Stimulated activated CD4-positive, alpha-beta T cell treated with anti-CD3 and anti-CD28 coated beads, Interleukin-12 subunit alpha, Interleukin-12 subunit beta, amount 100 ng/mL, for 48 hours (primary cell): Measurements from ENCODE around the gene TAL1.
"Not testable (repeated sequence)": the region's sequence is repeated elsewhere in the genome, so short reads cannot be mapped to it uniquely, and the experiment has no call there.

ENCODE experiments used
- DNase-seq, 3 donors: peaks; one replicate each; pipeline ENCODE4 v3.0.0-alpha.2; 2020; ENCODE audit warnings: low read depth in 2 of 3, low spot score in 1 of 3

TAL1 gene

GRCh38 chr1:47213230-47213963, 18.6 kb downstream of the TAL1 start:
- DNase-seq, result no peak

DNA sequence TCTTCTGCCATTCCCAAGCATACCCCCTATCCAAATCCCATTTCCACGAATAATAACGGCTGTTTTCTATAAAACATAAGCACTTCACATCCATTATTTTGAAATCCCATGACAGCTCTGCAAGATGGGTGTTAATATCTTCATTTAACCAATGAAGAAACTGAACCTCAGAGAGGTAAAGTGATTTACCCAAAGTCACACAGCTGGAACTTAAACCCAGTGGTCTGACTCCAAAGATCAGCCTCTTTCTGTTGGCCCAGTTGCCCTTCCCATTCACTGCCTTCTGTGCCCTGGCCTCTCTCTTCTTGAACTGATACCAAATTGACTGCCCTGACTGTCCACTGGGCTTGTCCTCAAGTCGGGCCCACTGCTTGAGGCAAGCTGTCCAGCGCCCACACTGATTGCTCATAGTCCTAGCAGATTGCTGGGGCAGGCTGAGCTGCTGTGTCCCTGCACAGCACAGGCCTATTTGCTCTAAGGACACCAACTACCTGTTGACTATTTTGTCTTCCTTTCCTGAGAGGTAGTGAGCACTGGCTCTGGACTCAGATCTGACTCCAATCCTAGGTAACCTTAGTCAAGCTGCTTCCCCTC, 19.3 kb downstream of the TAL1 start:
- DNase-seq, result no peak

DNA sequence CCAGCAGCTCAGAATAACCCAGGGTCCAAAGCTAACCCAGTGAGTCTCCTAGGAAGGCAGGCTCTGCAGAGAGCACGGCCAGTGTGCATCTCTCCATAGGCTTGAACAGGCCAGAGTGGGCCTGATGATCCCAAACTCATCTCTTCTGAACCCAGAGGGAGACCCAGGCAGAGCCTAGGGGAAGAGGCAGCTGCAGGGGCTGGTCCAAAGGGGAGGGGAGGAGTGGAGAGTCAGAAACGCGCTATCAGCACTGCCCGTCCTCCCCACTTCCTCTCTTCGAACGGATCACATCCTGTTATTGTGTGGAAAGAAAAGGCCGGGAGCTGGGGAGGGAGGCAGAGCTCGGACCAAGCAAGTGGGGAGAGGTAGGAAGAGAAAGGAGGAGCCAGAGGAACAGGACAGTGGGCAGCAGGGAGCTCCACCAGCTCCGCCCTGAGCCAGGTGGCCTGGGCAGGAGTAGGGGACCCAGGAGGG, 20.2 kb downstream of the TAL1 start:
- no peak for DNase-seq

- DNase-seq, result no peak
Measured at GRCh38 chr1:47210666-47211065, 21.4 kb downstream of the TAL1 start.

GRCh38 chr1:47209725-47210325, 22.2 kb downstream of the TAL1 start:
- no peak for DNase-seq

- DNase-seq, result no peak
Measured at GRCh38 chr1:47209091-47209490, 22.9 kb downstream of the TAL1 start.

- no peak for DNase-seq
Measured at GRCh38 chr1:47208374-47208850, 23.6 kb downstream of the TAL1 start.

GRCh38 chr1:47207803-47208373, 24.1 kb downstream of the TAL1 start:
- no peak for DNase-seq

DNA sequence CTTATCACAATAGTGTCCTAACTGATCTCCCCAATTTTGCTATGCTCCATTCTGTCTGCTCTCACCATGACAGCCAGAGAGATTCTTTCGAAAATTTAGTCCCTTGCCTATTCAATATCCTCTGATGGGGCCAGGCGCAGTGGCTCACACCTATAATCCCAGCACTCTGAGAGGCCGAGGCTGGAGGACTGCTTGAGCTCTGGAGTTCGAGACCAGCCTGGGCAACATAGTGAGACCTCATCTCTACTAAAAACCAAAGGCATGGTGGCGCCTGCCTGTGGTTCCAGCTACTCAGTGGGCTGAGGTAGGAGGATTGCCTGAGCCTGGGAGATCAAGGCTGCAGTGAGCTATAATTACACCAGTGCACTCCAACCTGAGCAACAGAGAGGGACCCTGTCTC, 26.1 kb downstream of the TAL1 start:
- no peak for DNase-seq

DNA sequence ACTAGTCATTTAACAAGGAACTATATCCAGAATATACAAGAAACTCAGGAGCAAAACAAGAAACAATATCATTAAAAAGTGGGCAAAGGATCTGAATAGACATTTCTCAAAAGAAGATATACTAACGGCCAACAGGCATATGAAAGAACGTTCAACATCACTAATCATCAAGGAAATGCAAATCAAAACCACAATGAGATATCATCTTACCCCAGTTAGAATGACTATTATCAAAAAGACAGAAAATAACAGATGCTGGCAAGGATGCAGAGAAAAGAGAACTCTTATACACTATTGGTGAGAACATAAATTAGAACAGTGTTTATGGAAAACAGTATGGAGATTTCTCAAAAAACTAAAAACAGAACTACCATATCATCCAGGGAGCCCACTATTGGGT, 28.5 kb downstream of the TAL1 start:
- DNase-seq, result not testable (repeated sequence)

- no peak for DNase-seq
Measured at GRCh38 chr1:47201179-47201578, 30.8 kb downstream of the TAL1 start.

DNA sequence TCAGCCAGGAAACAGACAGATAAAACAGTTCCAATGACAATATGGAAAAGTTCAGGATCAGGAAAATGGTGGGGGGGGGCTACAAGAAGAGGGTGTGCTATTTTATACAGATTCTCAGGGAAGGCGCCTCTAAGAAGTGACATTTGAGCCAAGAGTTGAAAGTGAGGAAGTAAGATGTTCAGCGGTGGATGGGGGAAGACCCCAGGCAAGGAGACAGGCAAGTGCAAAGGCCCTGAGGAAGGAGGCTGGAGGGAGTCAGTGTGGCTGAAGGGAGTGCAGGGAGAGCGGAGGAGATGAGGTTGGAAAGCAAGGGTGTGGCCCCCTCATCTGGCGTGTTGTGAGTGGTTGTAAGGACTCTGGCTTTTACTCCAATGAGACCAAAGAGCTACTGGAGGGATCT, 33.8 kb downstream of the TAL1 start:
- no peak for DNase-seq

DNA sequence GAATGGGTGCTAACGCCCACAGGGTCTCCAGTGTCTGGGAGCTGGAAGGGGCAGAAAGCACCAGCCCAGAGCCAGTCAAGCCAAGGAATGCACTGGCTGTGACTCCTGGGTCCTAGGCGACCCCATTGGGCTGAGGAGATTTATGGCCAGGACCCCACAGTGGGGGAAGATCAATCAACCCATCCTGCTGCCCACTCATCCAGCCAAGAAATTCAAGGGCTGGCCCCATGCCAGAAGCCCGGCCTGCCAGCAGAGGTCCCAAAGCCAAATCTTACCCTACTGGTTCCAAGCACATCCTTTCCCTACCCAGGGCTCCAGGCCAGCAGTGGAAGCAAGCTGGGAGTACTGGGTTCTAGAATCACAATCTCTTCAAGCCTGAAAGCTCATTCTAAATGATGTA, 35.4 kb downstream of the TAL1 start:
- DNase-seq, result no peak

GRCh38 chr1:47195981-47196380, 36.0 kb downstream of the TAL1 start:
- DNase-seq, result not testable (repeated sequence)

DNA sequence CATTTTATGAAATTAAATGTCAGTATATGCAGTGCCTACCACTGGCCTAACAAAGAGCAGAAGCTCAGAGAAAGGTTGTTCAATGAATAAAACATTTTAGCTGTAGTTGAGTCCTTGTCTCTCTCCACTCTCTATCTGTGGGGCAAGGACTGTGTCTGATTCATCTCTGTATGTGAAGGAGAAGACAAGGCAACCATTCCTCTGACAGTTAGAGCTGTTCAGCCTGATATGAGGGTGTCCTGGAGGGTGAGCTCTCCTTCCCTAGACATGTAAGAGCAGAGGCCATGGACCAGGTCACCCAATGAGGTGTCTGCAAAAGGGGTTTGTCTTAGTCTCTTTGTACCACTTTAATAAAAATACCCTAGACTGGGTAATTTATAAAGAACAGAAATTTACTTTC, 37.7 kb downstream of the TAL1 start:
- DNase-seq, result no peak

DNA sequence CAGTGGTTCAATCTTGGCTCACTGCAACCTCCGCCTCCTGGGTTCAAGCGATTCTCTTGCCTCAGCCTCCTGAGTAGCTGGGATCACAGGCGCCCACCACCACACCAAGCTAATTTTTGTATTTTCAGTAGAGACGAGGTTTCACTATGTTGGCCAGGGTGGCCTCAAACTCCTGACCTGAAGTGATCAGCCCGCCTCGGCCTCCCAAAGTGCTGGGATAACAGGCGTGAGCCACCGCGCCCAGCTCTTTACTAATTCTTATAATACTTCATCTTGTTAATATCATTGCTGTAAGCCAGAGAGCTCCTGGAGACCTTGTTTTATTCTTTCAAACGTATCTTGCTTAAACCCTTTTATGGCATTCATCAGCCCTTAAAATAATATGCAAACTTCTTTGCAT, 38.5 kb downstream of the TAL1 start:
- DNase-seq, result not testable (repeated sequence)

DNA sequence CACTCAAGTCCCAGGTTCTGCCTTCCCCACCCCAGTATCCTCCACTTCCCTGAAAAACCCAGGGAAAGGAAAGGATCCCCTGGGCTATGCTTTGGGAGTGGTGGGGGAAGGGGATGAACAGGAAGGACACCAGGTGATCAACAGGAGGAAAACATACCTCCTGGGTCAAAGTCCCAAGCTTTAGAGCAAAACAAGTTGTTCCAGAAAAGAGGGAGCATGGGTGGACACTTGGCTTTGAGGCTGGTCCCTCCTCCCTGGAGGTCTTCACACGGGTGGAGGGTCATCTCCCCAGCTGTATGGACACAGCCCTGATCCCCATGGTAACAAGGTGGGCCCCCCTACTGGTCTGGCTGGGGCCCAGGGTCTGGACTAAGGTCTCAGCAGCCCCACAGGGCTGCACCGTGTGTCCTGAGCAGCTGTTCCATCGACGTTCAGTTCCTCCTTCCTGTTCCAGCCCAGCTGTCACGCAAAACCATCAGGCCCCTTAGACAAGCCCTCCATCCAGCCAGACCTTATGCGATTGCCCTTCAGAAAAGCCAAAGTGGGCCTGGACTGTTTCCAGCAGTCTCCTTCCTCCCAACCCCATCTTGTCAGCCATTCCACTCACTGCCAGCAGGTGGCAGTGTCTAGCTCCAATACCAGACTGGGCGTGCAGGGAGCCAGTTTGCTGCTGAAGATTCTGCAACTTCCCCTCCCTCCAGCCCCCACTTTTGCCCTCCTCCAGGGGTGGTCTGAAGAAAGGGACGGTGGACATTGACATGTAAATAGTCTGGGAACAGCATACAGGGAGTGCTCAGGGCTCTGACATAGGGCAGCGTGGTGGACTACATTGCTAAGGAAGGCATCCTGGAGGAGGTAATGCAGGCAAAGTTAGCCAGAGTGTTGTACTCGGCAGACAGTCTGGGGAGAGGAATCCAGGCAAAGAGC, 39.3 kb downstream of the TAL1 start:
- peak; percentile 50 to 63 (median 50) for DNase-seq

DNA sequence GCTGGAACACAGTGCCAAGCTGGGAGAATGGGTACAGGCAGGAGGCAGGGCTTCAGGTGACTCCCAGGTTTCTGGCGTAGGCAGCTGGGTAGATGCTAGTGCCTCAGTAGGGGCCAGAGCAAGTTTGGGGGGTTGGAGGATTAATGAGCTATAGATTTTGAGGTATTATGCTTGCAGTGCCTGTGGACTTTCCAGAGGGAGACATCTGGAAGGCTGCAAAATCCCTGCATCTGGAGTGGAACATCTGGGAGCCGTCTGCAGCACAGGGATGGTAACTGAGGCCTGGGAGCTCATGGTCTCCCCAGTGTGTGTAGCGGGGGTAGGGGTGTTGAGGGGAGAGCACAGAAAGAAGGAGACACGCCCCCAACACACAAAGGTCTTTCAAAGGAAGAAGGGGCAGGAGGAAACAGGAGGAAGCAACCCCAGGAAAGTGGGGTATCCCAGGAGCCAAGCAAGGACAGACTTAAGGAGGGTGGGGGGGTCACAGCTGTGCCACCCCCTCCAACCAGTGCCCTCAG, 40.0 kb downstream of the TAL1 start:
- no peak for DNase-seq

DNA sequence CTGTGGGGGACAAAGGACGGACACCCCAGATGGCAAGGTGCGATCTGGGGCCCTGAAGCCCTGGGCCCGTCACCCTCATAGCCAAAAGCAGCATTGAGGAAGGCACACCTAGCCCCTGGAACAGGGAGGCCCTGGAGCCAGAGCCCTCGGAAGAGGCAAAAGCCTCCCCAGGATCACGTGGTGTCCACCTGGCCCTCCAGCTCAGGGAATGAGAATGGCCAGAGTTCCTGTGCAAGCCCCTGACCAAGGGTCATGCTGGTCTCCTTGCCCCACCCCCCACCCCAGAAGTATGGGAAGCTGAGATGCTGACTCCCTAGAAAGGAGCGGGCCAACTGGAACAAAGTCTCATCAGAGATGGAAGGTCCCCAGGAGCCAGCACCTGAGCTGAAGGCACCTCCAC, 41.2 kb downstream of the TAL1 start:
- no peak for DNase-seq

DNA sequence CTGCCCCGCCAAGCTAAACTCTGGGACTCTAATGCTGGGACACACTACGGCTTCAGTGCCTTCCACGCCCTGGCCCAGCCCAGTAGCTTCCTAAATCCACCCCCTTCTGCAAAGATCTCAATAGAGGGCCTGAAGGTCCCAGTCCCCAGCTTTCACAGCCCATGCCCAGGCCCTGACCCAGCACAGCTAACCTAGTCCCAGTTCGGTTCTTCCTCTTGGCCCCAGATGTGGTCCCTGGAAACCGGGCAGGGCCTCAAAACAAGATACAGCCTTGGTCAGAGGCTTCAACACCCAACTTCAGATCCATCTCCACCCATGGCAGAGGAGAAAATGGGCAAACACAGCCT, 41.5 kb downstream of the TAL1 start:
- DNase-seq, result no peak
